Right lobe of liver (tissue), 4 donors: Measurements from ENCODE around the gene NLRP1.

Experiments
- CTCF ChIP-seq, 4 donors: fragments of 200-600 bp in 3 of 4; fragments of 450-650 bp in 1 of 4; IDR thresholded peaks; one replicate each; pipeline versions ENCODE4 v1.5.1 to v1.8.0; 2016 to 2022; ENCODE audit warnings: antibody characterized with exemption in 4 of 4, mild to moderate bottlenecking in 2 of 4
- POLR2A ChIP-seq: fragments of 450-650 bp; IDR thresholded peaks from one replicate; pipeline ENCODE4 v1.6.1; 2017; ENCODE audit warnings: antibody characterized with exemption, mild to moderate bottlenecking
- donor health status: DM: no; HTN: no; CAD: no.
- donor health status: DM: no; HTN: no; CAD: no.
- donor health status: DM: no; HTN: yes; CAD: no.

GRCh38 chr17:5608399-5609112 is 24.2 kb upstream of the NLRP1 start:
- TF ChIP-seq CTCF (IDR thresholded peaks at IDR 0.05) (no peak), POLR2A (no peak)
